HCEC 1CT (cell line): ENCODE results near the gene VTI1A.
A peak's percentile ranks its signal among the peaks of the same experiment; 100 is the strongest.
"Not testable (repeated sequence)": the region's sequence is repeated elsewhere in the genome, so short reads cannot be mapped to it uniquely, and the experiment has no call there.

Experiments
- DNase-seq: peaks from one replicate; pipeline ENCODE4 v3.0.0-alpha.2; 2017

The VTI1A gene

DNA sequence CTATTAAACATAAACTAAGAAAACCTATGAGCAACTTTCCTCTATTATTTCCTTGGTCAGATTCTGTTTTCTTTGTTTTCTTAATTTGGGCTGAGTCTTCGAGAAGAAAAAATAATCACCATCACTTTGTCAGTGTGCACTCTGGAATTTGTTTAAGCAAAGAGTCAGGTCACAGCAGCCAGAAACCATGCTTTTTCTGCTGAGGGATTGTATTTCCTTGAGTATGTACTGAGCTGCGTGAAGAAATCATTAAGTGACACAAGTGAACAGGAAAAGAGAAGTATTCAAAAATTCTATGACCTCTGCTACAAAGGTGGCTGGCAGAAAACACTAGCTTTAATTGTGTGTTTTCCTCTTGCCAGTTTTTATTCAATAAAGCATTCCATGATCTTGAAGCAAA lies 249.6 kb downstream of the VTI1A start:
- DNase-seq = no peak

DNA sequence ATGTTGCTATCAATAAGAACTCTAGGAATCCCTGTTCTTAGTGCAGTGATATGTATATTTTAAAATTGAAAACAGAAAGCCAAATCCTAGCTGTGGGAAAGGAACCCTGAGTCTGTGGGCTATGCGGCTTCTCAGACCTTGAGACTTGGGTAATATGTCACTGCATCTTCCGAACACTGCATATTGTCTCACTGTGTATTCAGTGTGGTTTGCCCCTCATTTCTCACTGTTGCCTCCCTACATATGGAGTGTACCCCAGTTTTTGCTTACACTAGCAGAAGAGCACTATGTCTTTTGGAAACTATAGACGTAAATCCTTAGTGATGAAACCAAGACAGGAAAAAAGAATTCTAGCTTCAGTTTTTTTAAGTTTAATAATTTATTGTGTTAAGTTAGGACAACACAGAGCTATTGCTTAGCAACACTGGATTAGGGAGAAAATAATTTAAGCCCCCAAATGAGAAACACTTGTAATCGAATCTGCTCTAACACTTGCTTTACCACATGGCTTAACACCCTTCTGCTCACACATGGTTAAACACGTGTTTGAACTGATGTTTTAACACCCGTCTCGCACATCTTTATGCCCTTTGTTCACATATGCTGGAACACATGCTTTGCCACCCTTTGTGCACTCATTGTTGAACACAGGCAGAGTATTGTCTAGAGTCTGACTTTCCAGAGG lies 251.3 kb downstream of the VTI1A start:
- DNase-seq = no peak

DNA sequence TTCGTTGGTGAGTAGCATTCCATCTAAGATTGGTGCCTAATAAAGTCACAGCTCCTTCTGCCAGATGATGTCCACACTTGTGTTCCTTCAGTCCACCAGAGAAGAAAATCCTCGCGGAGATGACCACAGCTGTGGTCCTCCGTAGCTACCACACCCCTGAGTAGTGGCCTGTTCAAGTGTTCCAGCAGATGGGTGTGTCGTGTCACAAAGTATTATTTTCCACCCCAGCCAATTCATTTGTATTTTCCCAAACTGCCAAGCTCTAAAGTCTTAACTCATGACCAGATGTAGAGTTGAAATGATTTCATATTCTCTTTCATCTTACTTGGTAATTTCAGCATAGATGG lies 251.8 kb downstream of the VTI1A start:
- DNase-seq = no peak

DNA sequence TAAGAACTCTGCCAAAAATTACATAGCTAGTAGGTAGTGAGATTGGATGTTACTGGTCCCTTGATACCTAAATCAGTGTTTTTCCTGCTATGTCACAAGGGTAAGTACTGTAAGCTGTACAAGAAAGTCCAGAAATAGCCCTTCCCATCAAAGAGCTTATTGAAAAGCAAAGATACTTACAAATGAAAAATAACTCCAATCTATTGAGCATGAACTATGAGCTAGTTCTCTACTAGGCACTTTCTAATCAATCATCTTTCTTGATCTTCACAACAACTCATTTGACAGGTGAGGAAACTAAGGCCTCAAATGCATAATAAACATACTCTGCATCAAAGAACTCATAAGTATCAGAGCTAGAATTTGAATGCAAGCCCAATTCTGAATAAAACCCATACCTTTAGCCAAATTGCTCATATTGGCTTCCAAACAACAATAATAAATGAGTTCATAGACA lies 253.2 kb downstream of the VTI1A start:
- no peak for DNase-seq

DNA sequence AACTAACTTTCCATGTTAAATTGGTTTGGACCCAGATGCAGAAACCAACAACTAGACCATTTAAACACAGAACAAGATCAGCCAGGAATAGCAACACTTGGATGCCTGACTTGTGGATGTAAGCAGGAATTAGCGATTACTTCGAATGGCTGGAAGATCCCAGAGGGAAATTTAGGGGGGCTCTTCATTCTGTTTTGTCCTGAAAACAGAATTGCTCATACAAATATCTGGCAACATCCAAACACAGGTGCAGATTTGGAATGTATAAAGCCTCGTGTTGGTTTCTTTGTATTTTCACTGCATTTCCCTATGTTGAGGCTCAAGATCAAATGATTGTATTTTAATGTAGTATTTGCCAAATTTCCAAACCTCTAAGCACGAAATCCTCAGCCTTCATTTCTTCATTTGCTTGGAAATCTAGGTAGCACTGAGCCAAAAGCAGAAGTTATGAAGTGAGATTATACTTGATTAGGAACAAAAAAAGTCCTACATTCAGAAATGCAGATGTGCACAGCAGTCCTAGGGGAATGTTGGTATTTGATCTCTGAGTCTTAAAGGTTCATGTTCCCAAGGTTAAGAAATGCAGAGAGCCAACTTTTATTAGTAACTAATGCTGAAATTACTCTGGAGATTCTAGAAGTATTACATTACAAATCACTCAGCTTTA lies 254.3 kb downstream of the VTI1A start:
- no peak for DNase-seq

DNA sequence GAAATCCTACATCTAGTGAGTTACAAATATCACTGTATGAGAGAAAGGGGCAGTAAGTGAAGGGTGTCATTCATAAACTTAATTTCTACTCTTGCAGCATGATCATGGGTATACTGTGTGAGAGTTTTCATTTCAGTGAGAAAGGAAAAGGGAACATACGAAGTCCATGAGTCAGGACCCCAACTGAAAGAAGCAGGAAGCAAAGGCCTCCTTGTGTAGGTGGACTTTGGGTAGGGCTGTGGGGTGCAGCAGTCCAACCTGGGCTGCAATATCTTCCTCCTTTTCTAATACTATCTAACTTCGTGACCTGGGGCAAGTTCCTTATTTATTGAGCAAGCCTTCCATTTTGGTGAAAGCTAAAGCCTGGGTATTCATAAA lies 254.9 kb downstream of the VTI1A start:
- DNase-seq = no peak

DNA sequence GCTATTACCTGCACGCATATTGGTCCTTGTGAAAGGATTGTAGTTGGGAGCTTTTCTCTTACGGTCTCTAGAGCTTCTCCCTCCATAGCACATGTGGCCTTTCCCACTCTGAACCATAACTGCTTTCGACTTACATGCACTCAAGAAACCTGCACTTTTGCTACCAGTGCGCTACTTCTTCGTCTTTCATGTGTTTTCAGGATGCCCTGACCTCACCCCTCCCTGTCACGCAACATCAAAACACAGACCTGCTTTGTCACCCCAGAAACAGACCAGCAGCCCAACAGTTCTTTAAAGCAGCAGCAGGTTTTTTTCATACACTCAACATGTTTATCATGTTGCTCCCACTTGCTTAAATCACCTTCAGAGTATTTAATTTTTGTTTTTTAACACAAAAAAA lies 259.6 kb downstream of the VTI1A start:
- no peak for DNase-seq

DNA sequence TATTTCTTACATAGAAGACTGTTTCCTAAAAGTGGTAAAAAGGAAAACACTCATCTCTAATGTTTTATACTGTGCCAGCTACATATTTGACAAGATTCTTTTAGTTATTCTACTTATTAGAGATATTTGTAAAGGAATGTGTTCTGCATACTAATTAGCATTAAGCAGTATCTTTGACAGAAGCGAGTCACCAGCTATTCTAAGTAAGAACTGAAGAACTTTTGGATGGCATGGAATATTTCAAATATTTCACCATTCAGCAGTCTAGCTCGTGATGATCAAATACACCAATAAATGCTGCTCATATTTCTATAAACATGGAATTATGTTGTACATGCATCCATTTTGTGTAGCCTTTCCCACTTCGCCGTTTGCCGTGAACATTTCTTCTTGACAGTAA lies 261.4 kb downstream of the VTI1A start:
- no peak for DNase-seq

DNA sequence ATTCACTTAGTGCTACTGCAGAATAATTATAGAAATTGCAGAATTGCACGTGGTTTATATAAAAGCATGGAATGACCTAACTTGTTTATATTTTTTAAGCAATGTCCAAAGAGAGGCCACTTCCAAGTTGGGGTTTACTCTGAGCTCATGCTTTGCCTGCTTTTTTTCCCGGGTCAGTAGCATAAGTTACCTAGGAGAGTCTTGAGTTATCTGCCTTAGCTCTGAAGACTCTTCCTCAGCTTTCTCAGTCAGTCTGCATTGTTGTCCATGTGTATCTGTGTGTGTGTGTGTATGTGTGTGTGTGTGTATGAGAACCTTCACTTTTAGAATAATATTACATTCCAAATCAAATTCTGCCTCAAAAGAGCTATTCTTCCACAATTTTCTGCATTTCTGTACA lies 263.5 kb downstream of the VTI1A start:
- DNase-seq = no peak

DNA sequence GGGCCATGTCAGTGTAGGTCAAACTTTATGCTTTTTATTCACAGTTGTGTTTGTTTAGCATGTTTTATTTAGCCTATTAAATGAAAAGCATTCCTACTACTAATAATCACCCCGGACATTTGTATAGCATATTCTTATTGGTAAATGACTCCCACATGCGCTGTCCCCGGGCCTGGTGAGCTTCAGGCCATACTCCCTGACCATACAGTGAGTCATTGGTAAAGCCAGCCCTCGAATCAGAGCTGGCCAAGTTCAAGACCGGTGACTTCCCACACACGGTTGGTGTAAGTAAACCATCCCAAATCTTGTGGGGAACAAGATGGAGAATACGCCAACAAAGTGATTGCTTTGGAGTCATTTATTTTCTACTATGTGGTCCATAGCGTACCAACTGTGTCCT lies 264.4 kb downstream of the VTI1A start:
- peak; percentile 45 for DNase-seq

DNA sequence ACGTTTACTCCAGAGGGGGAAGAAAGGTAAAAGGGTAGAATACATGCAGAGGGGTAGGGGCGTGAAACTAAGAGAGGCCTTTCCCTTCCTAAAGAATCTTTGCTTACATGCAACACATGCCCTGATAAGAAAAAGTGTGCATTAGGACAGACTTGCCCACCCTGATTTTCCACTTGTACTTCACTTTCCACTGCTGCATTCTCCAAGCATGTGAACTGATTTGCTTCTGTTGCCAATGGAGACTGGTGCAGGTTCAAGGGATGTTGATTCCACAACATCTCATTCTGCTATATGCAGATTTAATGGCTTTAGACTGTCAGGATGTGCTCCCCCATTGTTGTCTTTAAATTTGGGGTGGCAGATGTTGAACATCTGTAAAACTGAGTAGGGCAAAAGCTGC lies 265.5 kb downstream of the VTI1A start:
- no peak for DNase-seq

DNA sequence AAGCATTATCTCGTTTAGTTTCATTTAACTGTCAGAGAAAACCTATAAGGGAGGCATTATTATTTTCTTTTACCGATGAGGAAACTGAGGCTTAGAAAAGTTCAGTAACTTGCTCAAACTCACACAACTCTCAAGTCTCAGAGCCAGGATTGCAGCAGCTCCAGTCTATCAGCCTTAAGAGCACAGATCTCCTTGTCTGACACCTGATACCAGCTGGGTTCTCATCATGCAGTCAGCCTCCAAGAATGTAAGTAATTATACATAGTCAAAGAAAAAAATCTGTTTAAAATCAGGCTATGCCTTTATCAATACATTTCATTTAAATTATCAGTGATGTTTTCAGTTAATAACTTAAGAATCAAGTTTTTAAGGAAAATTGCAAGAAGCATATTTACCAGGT lies 266.4 kb downstream of the VTI1A start:
- DNase-seq = peak; percentile 37

DNA sequence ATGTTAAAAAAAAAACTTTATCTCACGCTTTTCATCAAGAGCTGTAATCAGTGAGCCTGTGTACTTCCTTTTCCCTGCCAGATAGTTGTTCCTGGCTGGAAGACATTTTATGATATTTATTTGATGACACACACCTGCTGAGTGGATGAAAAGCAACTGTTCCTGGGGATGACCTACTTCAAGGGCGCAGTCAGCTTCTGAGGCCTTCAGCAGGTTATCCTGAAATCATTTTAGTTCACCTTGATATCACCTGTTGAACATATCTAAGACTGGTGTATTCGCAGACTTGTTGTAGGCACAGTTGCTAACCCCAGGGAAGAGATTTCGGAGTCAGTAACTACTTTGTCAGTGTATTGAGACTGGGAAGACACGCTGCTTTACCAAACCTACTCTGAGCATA lies 268.6 kb downstream of the VTI1A start:
- no peak for DNase-seq

DNA sequence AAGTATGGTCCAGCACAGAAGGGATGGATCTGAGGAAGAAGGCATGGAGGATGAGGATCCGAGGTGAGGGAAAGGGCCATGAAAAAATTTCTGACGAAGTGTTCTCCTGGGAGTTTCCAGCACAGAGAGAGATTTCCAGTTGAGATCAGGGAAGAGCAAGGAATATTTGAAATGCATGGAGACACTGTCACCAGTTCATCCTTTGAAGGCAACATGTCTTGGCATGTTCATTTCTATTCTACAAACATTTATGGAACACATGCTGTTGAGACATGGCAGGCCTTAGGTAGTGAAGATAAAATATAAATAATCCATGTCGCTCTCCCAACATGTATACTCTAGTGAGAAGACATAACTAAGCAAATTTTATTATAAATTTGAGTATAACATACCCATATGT lies 269.1 kb downstream of the VTI1A start:
- DNase-seq = no peak

DNA sequence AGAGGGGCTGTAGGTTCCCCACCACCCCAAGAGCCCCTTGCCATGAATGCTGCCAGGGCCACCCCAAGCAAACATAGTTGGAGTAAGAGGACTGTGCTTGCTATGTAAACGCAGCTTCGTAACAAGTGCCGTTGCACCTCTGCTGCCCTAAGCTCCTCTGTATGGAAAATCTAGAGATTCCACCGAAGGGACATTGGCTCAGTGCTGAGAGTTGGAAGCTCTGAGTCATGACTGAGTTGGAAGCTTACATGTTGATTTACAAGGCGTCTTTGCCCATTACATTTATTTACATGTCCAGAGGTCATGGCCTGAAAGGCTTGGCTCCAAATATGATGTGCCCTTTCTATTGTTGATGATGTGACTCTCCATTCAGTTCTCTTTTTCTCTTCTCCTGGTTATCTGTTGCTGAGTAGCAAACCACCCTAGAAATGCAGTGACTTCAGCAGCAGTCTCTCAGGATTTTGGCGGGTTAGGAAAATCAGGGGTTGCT lies 270.0 kb downstream of the VTI1A start:
- peak; percentile 73 for DNase-seq

DNA sequence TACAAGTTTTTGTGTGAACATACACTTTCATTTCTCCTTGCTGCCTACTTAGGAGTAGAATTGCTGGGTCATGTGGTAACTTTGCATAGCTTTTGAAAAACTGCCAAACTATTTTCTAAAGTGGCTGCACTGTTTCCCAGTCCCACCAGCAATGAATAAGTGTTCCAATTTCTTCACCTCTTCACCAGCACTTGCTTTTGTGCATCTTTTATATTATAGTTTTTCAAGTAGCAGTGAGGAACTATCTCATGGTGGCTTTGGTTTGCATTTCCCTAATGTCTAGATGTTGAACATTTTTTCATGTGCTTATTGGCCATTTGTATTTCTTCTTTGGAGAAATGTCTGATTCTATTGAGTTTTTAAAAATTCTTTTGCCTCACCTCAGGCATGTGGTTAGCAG lies 273.2 kb downstream of the VTI1A start:
- DNase-seq = no peak

DNA sequence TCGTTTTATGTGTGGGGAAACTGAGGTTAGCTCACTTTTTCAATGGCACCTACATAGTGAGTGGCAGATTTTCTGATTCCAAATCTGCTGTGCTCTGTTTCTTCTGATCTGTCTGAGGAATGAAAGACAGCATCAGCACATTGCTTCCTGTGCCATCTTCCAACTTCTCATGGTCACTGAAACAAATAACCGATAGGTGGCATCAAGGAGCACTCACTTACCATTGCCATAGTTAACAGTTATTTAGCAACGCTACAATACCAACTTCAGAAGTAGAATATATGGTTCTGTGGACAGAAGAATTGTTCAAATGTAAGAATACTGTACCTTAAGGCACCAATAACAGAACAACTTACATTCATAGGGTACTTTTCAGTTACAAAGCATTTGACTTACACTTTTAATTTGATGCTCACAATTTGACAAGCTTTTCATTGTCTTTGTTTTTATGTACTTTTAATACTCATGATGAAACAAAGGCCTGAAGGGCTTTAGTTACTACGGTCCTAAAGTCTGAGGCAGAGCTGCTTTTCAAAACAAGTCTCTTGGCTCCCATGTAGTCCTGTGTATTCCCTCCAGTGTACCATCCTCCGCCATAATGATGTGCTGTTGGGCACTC lies 274.2 kb downstream of the VTI1A start:
- DNase-seq = peak; percentile 52

DNA sequence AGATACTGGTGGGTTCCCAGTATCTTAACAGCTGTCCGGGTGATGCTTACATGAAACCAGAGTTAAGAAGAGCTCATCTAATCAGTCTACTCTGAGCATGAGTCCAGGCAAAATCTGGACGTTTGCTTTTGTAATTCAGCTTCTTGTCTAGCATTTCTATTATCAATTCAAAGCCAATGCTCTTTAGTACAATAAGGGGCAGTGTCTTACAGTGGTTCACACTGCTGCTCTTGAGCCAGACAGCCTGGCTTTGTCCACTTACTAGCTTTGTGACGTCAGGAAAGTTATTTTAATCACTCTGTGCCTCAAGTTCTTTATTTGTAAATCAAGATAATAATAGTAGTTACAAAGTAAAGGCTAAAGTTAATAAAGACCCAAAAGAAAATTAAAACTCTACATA lies 275.7 kb downstream of the VTI1A start:
- no peak for DNase-seq

DNA sequence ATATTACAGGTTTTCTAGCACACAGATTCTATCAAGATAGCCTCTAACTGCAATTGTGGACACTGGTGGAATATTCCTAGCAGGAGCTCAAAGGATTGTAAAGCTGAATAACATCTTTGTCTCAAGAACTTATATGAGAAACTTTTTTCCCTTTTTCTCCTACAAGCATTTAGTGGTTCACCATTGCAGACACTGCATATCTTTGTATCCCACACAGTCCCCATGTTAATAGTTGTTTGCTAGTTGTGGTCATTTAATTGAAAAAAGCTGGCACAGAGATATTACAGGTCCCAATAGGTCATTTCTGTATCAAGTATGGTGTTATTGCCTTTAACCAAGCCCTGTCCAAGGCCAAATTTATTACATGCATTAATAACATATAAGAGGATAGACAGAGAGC lies 276.9 kb downstream of the VTI1A start:
- DNase-seq = no peak

DNA sequence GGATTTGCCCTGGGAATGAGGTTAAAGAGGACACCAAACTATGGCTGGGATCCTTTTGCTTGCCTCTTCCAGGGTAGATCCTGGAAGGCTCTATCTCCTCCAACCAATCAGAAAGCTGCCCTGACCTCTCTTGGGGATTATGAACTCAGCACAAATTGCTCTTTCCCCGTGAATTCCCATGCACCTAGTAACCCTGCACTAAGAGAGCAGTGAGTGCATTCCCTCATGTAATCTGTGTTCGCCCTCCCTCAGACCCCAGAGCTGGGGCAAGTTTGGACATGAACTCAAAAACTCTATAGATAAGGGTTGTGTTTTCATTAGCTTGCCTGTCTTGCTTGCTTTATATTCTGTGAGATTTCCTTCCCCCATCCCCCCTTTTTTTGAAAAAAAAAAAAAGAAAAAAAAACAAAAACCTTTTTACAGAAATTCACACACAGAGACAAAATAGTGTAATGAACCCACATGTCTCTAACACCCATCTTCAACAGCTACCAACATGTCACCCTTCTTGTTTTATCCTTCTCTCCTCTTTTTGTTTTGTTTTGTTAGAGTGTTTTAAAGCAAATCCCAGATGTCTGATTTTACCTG lies 277.5 kb downstream of the VTI1A start:
- DNase-seq = no peak

DNA sequence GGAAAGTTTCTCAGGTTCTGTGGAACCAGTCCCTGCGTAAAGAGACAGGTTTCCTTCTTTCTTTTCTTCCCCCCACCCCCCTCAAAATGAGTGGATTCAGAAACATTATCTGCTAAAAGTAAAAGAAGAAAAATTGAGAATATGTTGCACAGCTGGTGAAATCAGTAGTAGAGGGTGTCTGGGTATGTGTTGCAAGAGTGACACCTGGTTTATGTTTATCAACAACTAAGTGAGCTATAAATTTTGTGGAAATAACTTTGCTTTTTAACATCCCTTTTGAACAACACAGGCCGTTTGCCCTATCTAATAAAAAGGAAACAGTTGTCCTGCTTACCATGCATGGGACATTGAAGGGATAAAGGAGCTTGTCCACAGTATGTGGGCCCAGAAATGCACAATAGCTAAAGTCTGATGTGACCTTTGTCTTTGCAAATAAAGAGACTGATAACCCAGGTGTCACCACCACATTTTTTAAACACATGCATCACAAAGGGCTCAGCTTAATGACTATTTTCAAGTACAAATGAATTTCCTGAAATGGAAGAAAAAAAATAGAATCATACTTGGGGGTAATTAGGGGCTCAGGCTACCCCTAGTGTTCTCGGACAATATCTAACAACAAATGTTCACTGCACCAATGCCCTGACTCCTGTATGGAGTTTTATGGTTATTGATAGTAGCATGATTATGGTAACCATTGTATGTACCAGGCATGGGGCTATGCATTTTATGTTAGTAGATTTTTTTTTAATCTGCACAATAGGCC lies 281.3 kb downstream of the VTI1A start:
- no peak for DNase-seq

DNA sequence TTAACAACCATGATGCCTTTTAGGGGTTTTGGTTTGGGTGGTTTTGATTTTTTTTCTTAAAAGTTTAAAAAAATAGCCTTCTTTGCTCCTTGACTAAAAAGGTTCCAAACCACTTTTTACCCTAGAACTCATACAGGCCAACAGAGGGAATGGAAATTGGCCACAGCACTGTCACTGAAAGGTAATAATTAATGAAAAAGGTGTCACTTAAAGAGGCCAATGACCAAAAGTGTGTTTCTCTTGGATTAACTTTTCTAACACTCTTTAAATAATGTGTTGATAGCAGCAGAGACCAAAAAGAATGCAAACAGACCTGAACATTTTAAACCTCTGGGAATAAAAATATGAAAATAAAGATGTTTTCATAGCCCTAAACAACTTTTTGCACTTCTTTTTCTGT lies 282.0 kb downstream of the VTI1A start:
- DNase-seq = no peak

DNA sequence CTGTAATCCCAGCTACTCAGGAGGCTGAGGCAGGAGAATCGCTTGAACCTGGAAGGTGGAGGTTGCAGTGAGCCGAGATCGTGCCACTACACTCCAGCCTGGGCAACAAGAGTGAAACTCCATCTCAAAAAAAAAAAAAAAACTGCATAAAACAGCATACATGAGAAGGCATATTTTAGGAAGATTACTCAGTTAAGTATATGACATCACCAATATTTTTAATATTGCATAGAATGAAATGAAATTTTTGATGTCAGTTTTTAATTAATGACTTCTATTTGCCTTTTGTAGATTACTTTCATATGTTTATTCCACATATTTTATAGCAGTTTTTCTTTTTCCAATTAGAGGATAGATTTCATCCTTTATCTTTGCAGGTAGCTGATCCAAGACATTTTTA lies 284.4 kb downstream of the VTI1A start:
- not testable (repeated sequence) for DNase-seq
